ENCODE data around the gene ARHGAP36. TPM values are rescaled to one million over a fixed set of nuclear protein-coding genes. Genes with fewer than 3 reads are reported as not detected.

Gene ARHGAP36
- total RNA-seq (2022; extraction: Qiagen RNA extraction) = not detected in 5 replicates

GRCh38 chrX:131058136-131058868, at the start of gene ARHGAP36:
ARHGAP36 (plus strand) TSS chrX:131058346; CDS start chrX:131081666, 23,320 bp downstream.

Other genes with a start within 250 kb of the ARHGAP36 start
- gene ENOX2, start 155.1 kb upstream of the ARHGAP36 start, total RNA-seq (2022; extraction: Qiagen RNA extraction) = 7.8 to 9.6 TPM (median 8.6 TPM) in 5 replicates
- gene IGSF1, start 231.0 kb downstream of the ARHGAP36 start, total RNA-seq (2022; extraction: Qiagen RNA extraction) = 0.24 to 0.37 TPM (median 0.33 TPM) in 5 replicates

All from A549 treated with dexamethasone at 1 μM for 4 hours (cell line).